Measurements from ENCODE around the gene EPB41L3.
"Not testable (repeated sequence)": the region's sequence is repeated elsewhere in the genome, so short reads cannot be mapped to it uniquely, and the experiment has no call there.

The EPB41L3 gene

DNA sequence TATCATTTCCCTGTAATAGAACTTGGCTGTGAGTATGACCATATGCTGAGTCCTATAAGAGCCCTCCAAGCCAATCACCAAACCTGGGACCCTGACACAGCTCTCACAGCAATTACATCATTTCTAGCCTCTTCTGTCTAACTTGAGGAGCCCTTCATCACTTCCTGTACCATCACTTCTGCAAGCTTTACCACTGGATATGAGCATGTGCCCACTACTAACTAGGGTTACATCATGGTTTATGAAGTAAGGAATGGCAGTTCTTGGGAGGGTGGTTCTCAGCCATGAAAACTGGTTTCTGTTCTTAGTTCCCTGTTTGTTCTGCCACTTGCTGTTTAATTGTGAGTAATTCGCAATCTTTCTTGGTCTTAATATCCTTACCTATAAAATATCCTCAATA, 31.0 kb upstream of the EPB41L3 start:
- TF ChIP-seq, protein P1, sequence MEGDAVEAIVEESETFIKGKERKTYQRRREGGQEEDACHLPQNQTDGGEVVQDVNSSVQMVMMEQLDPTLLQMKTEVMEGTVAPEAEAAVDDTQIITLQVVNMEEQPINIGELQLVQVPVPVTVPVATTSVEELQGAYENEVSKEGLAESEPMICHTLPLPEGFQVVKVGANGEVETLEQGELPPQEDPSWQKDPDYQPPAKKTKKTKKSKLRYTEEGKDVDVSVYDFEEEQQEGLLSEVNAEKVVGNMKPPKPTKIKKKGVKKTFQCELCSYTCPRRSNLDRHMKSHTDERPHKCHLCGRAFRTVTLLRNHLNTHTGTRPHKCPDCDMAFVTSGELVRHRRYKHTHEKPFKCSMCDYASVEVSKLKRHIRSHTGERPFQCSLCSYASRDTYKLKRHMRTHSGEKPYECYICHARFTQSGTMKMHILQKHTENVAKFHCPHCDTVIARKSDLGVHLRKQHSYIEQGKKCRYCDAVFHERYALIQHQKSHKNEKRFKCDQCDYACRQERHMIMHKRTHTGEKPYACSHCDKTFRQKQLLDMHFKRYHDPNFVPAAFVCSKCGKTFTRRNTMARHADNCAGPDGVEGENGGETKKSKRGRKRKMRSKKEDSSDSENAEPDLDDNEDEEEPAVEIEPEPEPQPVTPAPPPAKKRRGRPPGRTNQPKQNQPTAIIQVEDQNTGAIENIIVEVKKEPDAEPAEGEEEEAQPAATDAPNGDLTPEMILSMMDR (IDR thresholded peaks at IDR 0.05; ENCODE audit: low read depth, low read length, missing control alignments): no peak
- no peak for DNase-seq (ENCODE audit: extremely low read depth, low read depth)
- no peak overlapping the region for H3K4me3 ChIP-seq (replicated peaks; ENCODE audit: low read depth, low read length)

DNA sequence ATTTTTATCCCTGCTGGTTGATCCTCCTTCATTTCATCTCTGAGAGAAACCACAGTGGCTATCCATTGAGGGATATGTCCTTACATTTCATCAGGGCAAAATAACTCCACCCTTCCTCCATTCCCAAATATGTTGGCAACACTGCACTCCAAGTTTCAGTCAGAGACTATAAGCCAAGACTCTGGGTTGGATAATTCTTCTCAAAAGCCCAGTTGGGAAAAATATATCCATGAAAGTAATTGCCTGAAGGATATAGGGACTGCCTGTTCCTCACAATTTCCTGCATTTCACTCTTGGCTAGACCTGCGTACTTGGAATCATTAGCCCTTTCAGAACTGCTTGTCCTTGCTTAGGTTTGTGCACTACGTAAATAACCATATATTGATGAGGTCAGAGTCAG, 27.9 kb upstream of the EPB41L3 start:
- no peak overlapping the region for H3K4me3 ChIP-seq (replicated peaks; ENCODE audit: low read depth, low read length)
- TF ChIP-seq, protein P1 (IDR thresholded peaks at IDR 0.05; ENCODE audit: low read depth, low read length, missing control alignments): no peak
- no peak for DNase-seq (ENCODE audit: extremely low read depth, low read depth)

GRCh38 chr18:5570613-5571012, 26.8 kb upstream of the EPB41L3 start:
- H3K4me3 ChIP-seq (replicated peaks; ENCODE audit: low read depth, low read length); DNase-seq (ENCODE audit: extremely low read depth, low read depth): not testable (repeated sequence)

DNA sequence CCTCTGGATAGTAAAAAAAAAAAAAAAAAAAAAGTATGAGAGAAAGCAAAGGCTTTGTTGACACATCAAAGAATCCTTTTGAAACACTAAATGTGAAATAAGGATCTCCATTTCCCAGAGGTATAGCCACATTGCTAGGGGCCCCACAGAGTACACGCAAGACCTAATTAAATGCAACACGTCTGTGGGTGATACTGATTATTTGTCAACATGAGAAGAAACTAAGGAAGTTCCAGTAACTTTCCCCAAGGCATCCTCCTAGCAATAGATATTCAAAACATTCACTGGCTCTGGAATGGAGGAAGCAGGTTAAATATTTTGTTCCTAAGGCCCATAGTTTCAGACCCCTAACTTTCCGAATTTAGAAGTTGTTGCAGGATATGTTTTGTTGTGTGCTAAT, 24.6 kb upstream of the EPB41L3 start:
- TF ChIP-seq, protein P1 (IDR thresholded peaks at IDR 0.05; ENCODE audit: low read depth, low read length, missing control alignments): no peak
- no peak for DNase-seq (ENCODE audit: extremely low read depth, low read depth)
- no peak overlapping the region for H3K4me3 ChIP-seq (replicated peaks; ENCODE audit: low read depth, low read length)

- no peak for DNase-seq (ENCODE audit: extremely low read depth, low read depth)
- no peak overlapping the region for H3K4me3 ChIP-seq (replicated peaks; ENCODE audit: low read depth, low read length)
- TF ChIP-seq, protein P1 (IDR thresholded peaks at IDR 0.05; ENCODE audit: low read depth, low read length, missing control alignments): no peak
Measured at GRCh38 chr18:5558851-5559250, 15.1 kb upstream of the EPB41L3 start.

- H3K4me3 ChIP-seq (replicated peaks; ENCODE audit: low read depth, low read length): no peak overlapping the region
- DNase-seq (ENCODE audit: extremely low read depth, low read depth): no peak
- TF ChIP-seq, protein P1 (IDR thresholded peaks at IDR 0.05; ENCODE audit: low read depth, low read length, missing control alignments): no peak
Measured at GRCh38 chr18:5556310-5556974, 12.6 kb upstream of the EPB41L3 start.

DNA sequence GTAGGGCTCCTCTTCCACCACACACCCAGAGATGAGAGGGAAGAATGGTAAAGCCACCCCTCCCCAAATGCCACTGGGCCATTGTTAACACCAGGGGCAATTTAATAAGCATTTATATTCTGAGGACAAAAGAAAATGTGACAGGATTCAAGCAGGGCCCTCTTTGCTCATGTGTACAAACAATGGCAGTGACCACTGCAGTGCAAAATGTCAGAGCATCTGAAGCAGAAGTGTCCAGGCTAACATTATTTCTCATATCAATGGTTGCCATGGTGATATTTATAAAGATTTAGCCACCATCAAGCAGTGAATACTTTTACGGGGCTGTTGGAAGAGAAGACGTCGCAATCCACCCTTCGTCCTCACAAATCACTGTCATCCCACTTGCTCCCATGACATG, 10.8 kb upstream of the EPB41L3 start:
- TF ChIP-seq, protein P1 (IDR thresholded peaks at IDR 0.05; ENCODE audit: low read depth, low read length, missing control alignments): no peak
- no peak overlapping the region for H3K4me3 ChIP-seq (replicated peaks; ENCODE audit: low read depth, low read length)
- DNase-seq (ENCODE audit: extremely low read depth, low read depth): no peak

Data from HFF-Myc (cell line).